Esophagus squamous epithelium (tissue), 4 donors: ENCODE measurements around the gene STAG1.
"Not testable (repeated sequence)": the region's sequence is repeated elsewhere in the genome, so short reads cannot be mapped to it uniquely, and the experiment has no call there.

ENCODE experiments used
- CTCF ChIP-seq, 6 experiments: fragments of 450-650 bp in 4 of 6; fragments of 200-600 bp in 2 of 6; sonication (generic) in 2 of 6; IDR thresholded peaks; one replicate each; pipeline ENCODE4 v1.5.1; 2016 to 2019; ENCODE audit warnings: antibody characterized with exemption in 6 of 6, mild to moderate bottlenecking in 4 of 6, moderate library complexity in 4 of 6
- POLR2A ChIP-seq, 4 donors: fragments of 450-650 bp; IDR thresholded peaks; one replicate each; pipeline ENCODE4 v1.6.1; 2017; ENCODE audit warnings: antibody characterized with exemption in 4 of 4, mild to moderate bottlenecking in 4 of 4, moderate library complexity in 3 of 4

GRCh38 chr3:136801146-136801545, 49.0 kb upstream of the STAG1 start:
- not testable (repeated sequence) for TF ChIP-seq POLR2A, CTCF (IDR thresholded peaks at IDR 0.05)
